Measurements from ENCODE around the gene CHIC2. TPM values are rescaled to one million over a fixed set of nuclear protein-coding genes. Genes with fewer than 3 reads are reported as not detected.

The CHIC2 gene
- total RNA-seq, 4 donors from 2014 or later, result 31.3 to 42.7 (median 33.0) TPM

DNA sequence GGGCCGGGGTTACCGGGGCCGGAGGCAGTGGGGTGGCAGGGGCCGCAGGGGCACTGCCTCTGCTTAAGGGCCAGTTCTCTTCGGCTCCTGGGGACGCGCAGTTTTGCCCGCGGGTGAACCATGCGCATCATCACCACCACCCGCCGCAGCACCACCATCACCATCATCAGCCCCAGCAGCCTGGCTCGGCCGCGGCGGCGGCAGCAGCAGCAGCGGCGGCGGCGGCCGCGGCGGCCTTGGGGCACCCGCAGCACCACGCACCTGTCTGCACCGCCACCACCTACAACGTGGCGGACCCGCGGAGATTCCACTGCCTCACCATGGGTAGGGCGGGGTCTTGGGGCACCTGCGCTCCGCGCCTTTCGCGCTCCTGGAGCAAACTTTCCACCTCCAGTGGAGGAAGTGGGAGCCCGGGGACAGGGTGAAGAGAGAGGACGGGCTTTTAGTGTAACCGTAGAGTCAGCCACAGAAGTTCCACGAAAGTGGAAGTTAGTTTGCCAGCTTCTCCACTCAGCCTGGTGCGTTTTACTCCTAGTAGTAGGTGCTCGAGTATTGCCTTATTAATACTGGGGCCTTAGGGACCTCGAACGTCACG is 36.3 kb upstream of the CHIC2 start:
- Histone ChIP-seq H3K4me1 (peaks cover 23 to 24% of the 10 kb centered on the region in 2 donors), H3K27ac (no peak overlapping the region), H3K27me3 (peaks cover 61% of the 10 kb centered on the region), H3K36me3 (no peaks in the 10 kb centered on the region), H3K4me3 (replicated peaks in 1 of 3) (peak overlapping the region in 1 of 3 donors; percentile 23), H3K9me3 (no peaks in the 10 kb centered on the region)
- intact Hi-C loops (cut with DNase I), result loop anchor here (10.0 kb wide), 1 partner anchor 124 kb away; the partner anchor contains the start of gene PDGFRA
- WGBS, 2 donors, result 0 to 1% methylated on average over 12 to 18 of the region's 46 CpGs
- no peak for DNase-seq
- TF ChIP-seq POLR2A (IDR thresholded peaks at IDR 0.05), result no peak
- TF ChIP-seq, protein P1, sequence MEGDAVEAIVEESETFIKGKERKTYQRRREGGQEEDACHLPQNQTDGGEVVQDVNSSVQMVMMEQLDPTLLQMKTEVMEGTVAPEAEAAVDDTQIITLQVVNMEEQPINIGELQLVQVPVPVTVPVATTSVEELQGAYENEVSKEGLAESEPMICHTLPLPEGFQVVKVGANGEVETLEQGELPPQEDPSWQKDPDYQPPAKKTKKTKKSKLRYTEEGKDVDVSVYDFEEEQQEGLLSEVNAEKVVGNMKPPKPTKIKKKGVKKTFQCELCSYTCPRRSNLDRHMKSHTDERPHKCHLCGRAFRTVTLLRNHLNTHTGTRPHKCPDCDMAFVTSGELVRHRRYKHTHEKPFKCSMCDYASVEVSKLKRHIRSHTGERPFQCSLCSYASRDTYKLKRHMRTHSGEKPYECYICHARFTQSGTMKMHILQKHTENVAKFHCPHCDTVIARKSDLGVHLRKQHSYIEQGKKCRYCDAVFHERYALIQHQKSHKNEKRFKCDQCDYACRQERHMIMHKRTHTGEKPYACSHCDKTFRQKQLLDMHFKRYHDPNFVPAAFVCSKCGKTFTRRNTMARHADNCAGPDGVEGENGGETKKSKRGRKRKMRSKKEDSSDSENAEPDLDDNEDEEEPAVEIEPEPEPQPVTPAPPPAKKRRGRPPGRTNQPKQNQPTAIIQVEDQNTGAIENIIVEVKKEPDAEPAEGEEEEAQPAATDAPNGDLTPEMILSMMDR (IDR thresholded peaks at IDR 0.05), result no peak

DNA sequence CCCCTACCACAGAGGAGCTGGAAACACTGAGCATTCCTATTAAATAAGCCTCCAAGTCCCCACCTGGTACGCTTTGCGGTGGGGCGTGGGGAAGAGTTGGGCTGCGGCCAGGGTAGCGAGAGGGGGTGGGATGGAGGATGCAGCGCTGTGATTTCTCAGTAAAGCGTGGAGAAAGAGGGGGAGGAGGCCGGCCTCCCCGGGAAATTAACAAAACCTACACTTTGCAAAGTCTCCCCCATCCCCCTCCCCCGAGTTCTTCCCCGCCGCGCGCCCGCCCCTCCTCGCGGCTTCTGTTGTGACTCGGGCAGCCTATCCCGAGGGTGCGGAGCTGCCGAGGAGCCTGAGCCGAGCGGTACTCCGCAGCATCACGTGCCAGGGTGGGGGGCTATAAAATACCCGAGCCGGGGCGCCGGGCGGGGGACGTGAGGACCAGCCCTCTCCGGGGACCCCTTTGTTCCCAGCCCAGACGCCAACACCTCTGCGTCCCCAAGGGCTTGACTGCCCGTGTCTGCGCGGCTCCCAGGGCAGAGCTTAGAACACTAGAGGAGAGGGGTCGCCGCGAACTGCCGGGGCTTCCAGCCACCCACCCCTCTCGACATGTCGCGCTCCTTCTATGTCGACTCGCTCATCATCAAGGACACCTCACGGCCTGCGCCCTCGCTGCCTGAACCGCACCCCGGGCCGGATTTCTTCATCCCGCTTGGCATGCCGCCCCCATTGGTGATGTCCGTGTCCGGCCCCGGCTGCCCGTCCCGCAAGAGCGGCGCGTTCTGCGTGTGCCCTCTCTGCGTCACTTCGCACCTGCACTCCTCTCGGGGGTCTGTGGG is 35.6 kb upstream of the CHIC2 start, which contains the start of gene GSX2:
Gene GSX2, plus strand, starts transcription at position 416 of the 827 bp plus-strand sequence. Its CDS starts 182 bp downstream, at position 598.
- WGBS, 2 donors, result 3 to 4% methylated on average over 16 to 21 of the region's 66 CpGs
- TF ChIP-seq, protein P1 (IDR thresholded peaks at IDR 0.05), result no peak
- TF ChIP-seq POLR2A (IDR thresholded peaks at IDR 0.05), result no peak

DNA sequence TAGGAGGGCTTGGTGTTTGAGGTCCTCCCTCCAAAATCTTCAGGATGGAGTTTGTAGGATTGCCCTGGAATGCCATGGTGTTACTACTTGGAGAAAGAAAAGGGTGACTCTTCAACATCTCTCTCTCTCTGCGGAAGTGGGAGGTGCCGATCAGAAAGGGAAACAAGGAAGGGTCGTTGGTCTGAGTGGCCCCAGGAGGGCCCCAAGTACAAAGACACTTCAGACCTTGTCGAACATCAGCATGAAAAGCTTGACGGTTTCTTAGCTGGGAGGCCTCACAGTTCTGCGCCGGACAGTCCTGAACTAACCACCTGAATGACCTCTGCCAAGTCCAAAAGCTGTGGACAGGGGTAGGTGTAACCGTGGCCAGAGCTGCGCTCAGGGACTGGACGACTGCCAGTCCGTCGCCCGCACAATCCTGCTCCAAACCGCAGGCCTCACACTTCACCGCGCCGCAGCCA is 34.9 kb upstream of the CHIC2 start:
- intact Hi-C loops (cut with DNase I), result no loop called here
- Histone ChIP-seq H3K4me3 (replicated peaks in 1 of 3) (peak overlapping the region in 1 of 3 donors; percentile 9), H3K4me1 (peaks cover 23 to 24% of the 10 kb centered on the region in 2 donors), H3K27ac (no peak overlapping the region), H3K27me3 (peaks cover 69% of the 10 kb centered on the region), H3K36me3 (no peaks in the 10 kb centered on the region), H3K9me3 (no peaks in the 10 kb centered on the region)
- DNase-seq, result no peak
- TF ChIP-seq POLR2A (IDR thresholded peaks at IDR 0.05), result no peak
- TF ChIP-seq, protein P1 (IDR thresholded peaks at IDR 0.05), result no peak
- 2% methylated on average over 12 to 14 of the region's 17 CpGs for WGBS, 2 donors

More for the DNA sequence above, 35.6 kb upstream of the CHIC2 start, which contains the start of gene GSX2:
- Histone ChIP-seq H3K4me1 (peaks cover 23 to 24% of the 10 kb centered on the region in 2 donors), H3K36me3 (no peaks in the 10 kb centered on the region), H3K9me3 (no peaks in the 10 kb centered on the region), H3K27me3 (peaks cover 64% of the 10 kb centered on the region), H3K4me3 (replicated peaks in 1 of 3) (peak within 1 kb of the TSS in 1 of 3 donors; percentile 23), H3K27ac (no peak within 1 kb of the TSS)
- no peak for DNase-seq
- intact Hi-C loops (cut with DNase I), result loop anchor here (10.0 kb wide), 1 partner anchor 125 kb away; the partner anchor contains the start of gene PDGFRA

DNA sequence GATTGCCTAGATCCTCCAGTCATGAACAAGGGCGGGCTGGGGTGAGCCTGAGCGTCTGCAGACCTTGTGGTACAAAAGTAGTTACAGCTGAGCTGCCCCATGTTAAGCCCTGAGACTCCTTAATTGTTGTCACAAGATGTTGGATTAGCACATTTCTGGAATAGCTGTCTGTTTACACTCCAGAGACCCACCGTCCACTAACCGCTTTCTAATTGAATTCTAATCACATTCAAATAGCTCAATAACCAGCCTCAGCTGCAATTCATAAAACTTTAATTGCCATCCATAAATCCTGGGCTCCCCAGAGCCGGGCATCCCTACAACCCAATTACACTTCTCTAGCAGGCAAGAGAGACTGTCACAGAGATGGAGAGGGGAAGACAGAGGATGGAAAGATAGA is 34.0 kb upstream of the CHIC2 start:
- no peak for DNase-seq
- 15 to 25% methylated on average over 5 of the region's 5 CpGs for WGBS, 2 donors
- no peaks in the 10 kb centered on the region for H3K9me3 ChIP-seq
- intact Hi-C loops (cut with DNase I), result no loop called here
- no peaks in the 10 kb centered on the region for H3K36me3 ChIP-seq
- no peak overlapping the region for H3K27ac ChIP-seq
- H3K4me3 ChIP-seq (replicated peaks in 1 of 3), result no peak overlapping the region
- peaks cover 23 to 26% of the 10 kb centered on the region in 2 donors for H3K4me1 ChIP-seq
- H3K27me3 ChIP-seq, result peaks cover 69% of the 10 kb centered on the region
- no peak for TF ChIP-seq POLR2A (IDR thresholded peaks at IDR 0.05)
- TF ChIP-seq, protein P1 (IDR thresholded peaks at IDR 0.05), result no peak
